Neural progenitor cell (in vitro differentiated cells): ENCODE results near the gene KCNK10. TPM values are rescaled to one million over a fixed set of nuclear protein-coding genes. Genes with fewer than 3 reads are reported as not detected.

Source experiments
- DNase-seq: peaks from one replicate; pipeline ENCODE4 v3.0.0-alpha.2; 2016; ENCODE audit warnings: low spot score
- H2AFZ ChIP-seq: fragments of 200-600 bp; sonication (generic); replicated peaks from 2 replicates; pipeline ENCODE4 v1.6.1; 2016; ENCODE audit warnings: antibody characterized with exemption
- H3F3A ChIP-seq: fragments of 200-600 bp; sonication (generic); 2 replicates; pipeline ENCODE4 v1.6.1; 2016; ENCODE audit warnings: antibody characterized with exemption, low read depth
- H3K27ac ChIP-seq: fragments of 200-600 bp; sonication (generic); 2 replicates; pipeline ENCODE4 v1.5.1; 2016; ENCODE audit warnings: mild to moderate bottlenecking
- H3K27me3 ChIP-seq: fragments of 200-600 bp; sonication (generic); 2 replicates; pipeline ENCODE4 v1.6.1; 2016; ENCODE audit warnings: mild to moderate bottlenecking, moderate library complexity
- H3K36me3 ChIP-seq: fragments of 200-600 bp; sonication (generic); 2 replicates; pipeline ENCODE4 v1.5.1; 2016
- H3K4me1 ChIP-seq: fragments of 200-600 bp; sonication (generic); 2 replicates; pipeline ENCODE4 v1.6.1; 2016; ENCODE audit warnings: mixed run types
- H3K4me2 ChIP-seq: fragments of 200-600 bp; sonication (generic); 2 replicates; pipeline ENCODE4 v1.6.1; 2016
- H3K4me3 ChIP-seq: fragments of 200-600 bp; sonication (generic); 2 replicates; pipeline ENCODE4 v1.5.1; 2016
- H3K79me2 ChIP-seq: fragments of 200-600 bp; sonication (generic); 2 replicates; pipeline ENCODE4 v1.6.1; 2016; ENCODE audit warnings: low read depth
- H3K9ac ChIP-seq: fragments of 200-600 bp; sonication (generic); 2 replicates; pipeline ENCODE4 v1.6.1; 2016
- H3K9me3 ChIP-seq: fragments of 200-600 bp; sonication (generic); 2 replicates; pipeline ENCODE4 v1.5.1; 2016; ENCODE audit warnings: low read depth
- H4K20me1 ChIP-seq: fragments of 200-600 bp; sonication (generic); 2 replicates; pipeline ENCODE4 v1.6.1; 2016; ENCODE audit warnings: low read depth
- H3K27ac Mint-ChIP-seq: 3 replicates; pipeline ENCODE4 v1.8.0; 2021; ENCODE audit warnings: mixed read lengths
- H3K27me3 Mint-ChIP-seq: 2 replicates; pipeline ENCODE4 v1.8.0; 2022; ENCODE audit warnings: low read depth, mild to moderate bottlenecking, inconsistent platforms, moderate library complexity, mixed read lengths; ENCODE audit not compliant: insufficient read depth
- H3K36me3 Mint-ChIP-seq: 3 replicates; pipeline ENCODE4 v1.8.0; 2021; ENCODE audit warnings: mixed read lengths
- H3K4me1 Mint-ChIP-seq: 3 replicates; pipeline ENCODE4 v1.8.0; 2021; ENCODE audit warnings: mixed read lengths
- H3K4me3 Mint-ChIP-seq: 3 replicates; pipeline ENCODE4 v1.8.0; 2021; ENCODE audit warnings: mild to moderate bottlenecking, moderate library complexity, mixed read lengths
- H3K9me3 Mint-ChIP-seq: 3 replicates; pipeline ENCODE4 v1.8.0; 2020; ENCODE audit warnings: mixed read lengths
- EZH2 ChIP-seq: fragments of 200-600 bp; sonication (generic); IDR thresholded peaks from 2 replicates; pipeline ENCODE4 v1.6.1; 2017; ENCODE audit warnings: antibody characterized with exemption, mild to moderate bottlenecking, moderate library complexity
- EZH2phosphoT487 ChIP-seq: fragments of 200-600 bp; sonication (generic); IDR thresholded peaks from 2 replicates; pipeline ENCODE4 v1.6.1; 2017; ENCODE audit warnings: antibody characterized with exemption
- total RNA-seq: library from RNA; depleted of rRNA; stranded (reverse); fragments of >200 nt; gene quantifications from 2 replicates; pipeline ENCODE4 v1.2.3, GENCODE V29; 2015; ENCODE audit warnings: low replicate concordance
- TF ChIP-seq, protein P1 (sequence below): fragments of 200-600 bp; sonication (generic); IDR thresholded peaks from 2 replicates; pipeline ENCODE4 v1.5.1; 2017; ENCODE audit warnings: antibody characterized with exemption, mild to moderate bottlenecking

The KCNK10 gene
- total RNA-seq, 1 donor from 2014 or later: 6.9 TPM

DNA sequence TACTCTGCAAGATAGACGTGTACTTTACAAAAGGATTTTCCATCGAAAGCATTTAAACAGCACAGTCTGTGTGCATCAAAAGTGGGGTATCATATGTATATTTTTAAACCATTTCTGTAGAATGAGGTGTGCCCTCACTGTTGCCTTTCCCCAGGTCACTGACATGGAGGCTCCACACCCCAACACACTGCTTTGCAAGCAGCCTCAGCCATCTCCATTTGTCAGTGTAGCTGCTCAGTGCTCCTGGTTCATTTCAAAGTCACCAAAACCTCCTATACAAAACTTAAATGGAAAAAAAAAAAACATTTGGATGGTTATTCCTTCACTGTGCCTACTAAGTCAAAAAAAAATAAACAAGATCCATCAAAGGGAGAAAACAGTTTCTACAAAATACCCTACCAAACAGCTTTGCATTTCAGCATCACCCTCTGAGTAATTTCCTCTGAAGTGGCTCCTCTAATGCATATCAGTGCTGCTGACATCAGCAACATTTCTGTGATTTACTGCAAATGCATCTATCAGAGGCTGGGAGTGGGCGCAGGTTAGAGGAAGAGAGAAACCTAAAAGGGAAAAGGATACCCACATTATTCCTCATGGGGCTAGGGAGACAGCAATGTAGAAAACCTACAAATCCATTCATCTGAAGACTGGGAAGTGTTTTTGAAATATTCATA lies 46.0 kb downstream of the KCNK10 start:
- H3K4me2 ChIP-seq: no peak overlapping the region
- peaks cover 16% of the 10 kb centered on the region for H3K4me1 Mint-ChIP-seq

DNA sequence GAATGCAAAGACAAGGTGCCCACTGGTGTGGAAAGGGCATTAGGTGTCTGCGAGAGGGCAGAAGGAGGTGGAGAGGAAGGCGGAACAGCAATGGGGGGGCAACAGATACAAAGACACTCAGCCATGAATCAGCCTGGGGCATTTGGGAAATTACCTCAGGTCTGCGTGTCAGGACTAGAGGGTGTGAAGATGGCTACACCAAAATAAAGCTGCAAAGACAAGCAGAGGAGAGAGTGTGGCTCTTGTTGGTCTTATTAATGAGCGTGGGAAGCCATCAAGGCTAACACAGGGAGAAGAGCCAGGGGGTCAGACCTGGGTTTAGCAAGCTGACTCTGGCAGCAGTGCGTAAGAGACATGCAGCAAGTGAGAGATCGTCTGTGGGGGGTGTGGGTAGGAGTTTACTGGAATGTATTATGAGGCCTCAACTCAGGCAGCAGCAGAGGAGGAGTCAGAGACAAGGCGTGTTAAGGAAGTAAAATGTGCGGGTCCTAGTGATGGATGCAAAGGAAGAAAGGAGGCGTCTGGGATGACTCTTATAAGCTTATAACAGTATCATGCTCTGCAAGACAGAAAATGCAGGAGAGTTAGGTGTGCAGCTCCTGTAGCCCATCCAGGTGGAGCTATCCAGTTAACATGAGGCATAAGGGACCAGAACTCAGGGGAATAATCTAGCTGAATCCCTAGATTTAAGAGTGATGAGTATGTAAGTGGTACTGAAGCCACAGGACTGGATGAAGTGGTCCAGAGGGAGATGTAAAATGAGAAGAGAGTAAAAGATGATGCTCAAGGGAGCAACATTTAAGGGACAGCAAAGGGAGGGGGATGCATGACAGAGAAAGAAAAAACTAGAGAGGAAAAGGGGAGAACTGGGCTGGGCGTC lies 50.4 kb downstream of the KCNK10 start:
- H3K4me1 Mint-ChIP-seq: peaks cover 38% of the 10 kb centered on the region
- peaks cover 13% of the 10 kb centered on the region for H3K36me3 Mint-ChIP-seq
- H3K9me3 ChIP-seq: no peaks in the 10 kb centered on the region
- H3K4me3 Mint-ChIP-seq: no peak overlapping the region
- H2AFZ ChIP-seq: no peak overlapping the region
- peak overlapping the region; percentile 12 for H3K27ac Mint-ChIP-seq
- no peaks in the 10 kb centered on the region for H3K9me3 Mint-ChIP-seq
- peaks cover 6% of the 10 kb centered on the region for H3K27me3 Mint-ChIP-seq
- H3K27me3 ChIP-seq: no peaks in the 10 kb centered on the region
- H3K79me2 ChIP-seq: no peaks in the 10 kb centered on the region
- H3K9ac ChIP-seq: no peak overlapping the region
- no peak for DNase-seq
- no peak overlapping the region for H3K27ac ChIP-seq
- no peaks in the 10 kb centered on the region for H3K36me3 ChIP-seq
- H3F3A ChIP-seq: no peaks in the 10 kb centered on the region
- H3K4me2 ChIP-seq: no peak overlapping the region
- H3K4me3 ChIP-seq: no peak overlapping the region
- peaks cover 15% of the 10 kb centered on the region for H3K4me1 ChIP-seq
- H4K20me1 ChIP-seq: no peaks in the 10 kb centered on the region
- TF ChIP-seq EZH2 (no peak), EZH2phosphoT487 (no peak)
- TF ChIP-seq, protein P1, sequence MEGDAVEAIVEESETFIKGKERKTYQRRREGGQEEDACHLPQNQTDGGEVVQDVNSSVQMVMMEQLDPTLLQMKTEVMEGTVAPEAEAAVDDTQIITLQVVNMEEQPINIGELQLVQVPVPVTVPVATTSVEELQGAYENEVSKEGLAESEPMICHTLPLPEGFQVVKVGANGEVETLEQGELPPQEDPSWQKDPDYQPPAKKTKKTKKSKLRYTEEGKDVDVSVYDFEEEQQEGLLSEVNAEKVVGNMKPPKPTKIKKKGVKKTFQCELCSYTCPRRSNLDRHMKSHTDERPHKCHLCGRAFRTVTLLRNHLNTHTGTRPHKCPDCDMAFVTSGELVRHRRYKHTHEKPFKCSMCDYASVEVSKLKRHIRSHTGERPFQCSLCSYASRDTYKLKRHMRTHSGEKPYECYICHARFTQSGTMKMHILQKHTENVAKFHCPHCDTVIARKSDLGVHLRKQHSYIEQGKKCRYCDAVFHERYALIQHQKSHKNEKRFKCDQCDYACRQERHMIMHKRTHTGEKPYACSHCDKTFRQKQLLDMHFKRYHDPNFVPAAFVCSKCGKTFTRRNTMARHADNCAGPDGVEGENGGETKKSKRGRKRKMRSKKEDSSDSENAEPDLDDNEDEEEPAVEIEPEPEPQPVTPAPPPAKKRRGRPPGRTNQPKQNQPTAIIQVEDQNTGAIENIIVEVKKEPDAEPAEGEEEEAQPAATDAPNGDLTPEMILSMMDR: no peak

More for the DNA sequence above, 46.0 kb downstream of the KCNK10 start:
- H3K27me3 ChIP-seq: no peaks in the 10 kb centered on the region
- H4K20me1 ChIP-seq: no peaks in the 10 kb centered on the region
- no peaks in the 10 kb centered on the region for H3K79me2 ChIP-seq
- no peaks in the 10 kb centered on the region for H3K36me3 ChIP-seq
- TF ChIP-seq EZH2 (no peak), EZH2phosphoT487 (no peak)
- TF ChIP-seq, protein P1: no peak
- no peak overlapping the region for H3K27ac ChIP-seq
- H3K9ac ChIP-seq: no peak overlapping the region
- peaks cover 9% of the 10 kb centered on the region for H3K4me1 ChIP-seq
- H3K9me3 ChIP-seq: no peaks in the 10 kb centered on the region
- H2AFZ ChIP-seq: no peak overlapping the region
- peaks cover 5% of the 10 kb centered on the region for H3K27me3 Mint-ChIP-seq
- DNase-seq: no peak
- peaks cover 4% of the 10 kb centered on the region for H3K9me3 Mint-ChIP-seq
- H3F3A ChIP-seq: no peaks in the 10 kb centered on the region
- H3K4me3 ChIP-seq: no peak overlapping the region
- H3K4me3 Mint-ChIP-seq: no peak overlapping the region
- no peak overlapping the region for H3K27ac Mint-ChIP-seq
- H3K36me3 Mint-ChIP-seq: peaks cover 20% of the 10 kb centered on the region

DNA sequence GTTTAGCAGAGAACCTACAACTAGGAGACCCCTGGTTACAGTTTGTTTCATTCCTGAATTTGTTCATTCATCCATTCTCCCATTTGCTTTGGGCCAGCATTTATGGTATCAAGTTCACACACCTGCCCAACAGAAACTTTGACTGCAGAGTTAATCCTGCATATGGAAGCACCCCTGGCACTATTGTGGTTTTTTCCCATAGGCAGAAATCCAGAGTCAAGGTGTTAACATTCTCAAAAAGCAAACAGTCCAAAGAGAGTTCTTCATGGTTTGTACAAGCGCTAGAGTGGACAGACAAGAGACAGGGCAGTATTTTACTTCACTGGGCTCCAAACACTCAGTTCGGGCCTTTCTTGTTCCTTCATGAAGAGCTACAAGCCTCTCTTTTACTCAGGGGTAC lies 51.9 kb downstream of the KCNK10 start:
- Histone ChIP-seq H3K27ac (no peak overlapping the region), H2AFZ (no peak overlapping the region), H3K4me2 (no peak overlapping the region), H3K9me3 (no peaks in the 10 kb centered on the region), H3F3A (no peaks in the 10 kb centered on the region), H3K27me3 (no peaks in the 10 kb centered on the region), H4K20me1 (no peaks in the 10 kb centered on the region), H3K4me1 (peaks cover 15% of the 10 kb centered on the region), H3K9ac (no peak overlapping the region), H3K79me2 (no peaks in the 10 kb centered on the region), H3K36me3 (no peaks in the 10 kb centered on the region), H3K4me3 (no peak overlapping the region)
- Mint-ChIP-seq H3K36me3 (peaks cover 14% of the 10 kb centered on the region), H3K27ac (peak overlapping the region; percentile 61), H3K9me3 (peaks cover 5% of the 10 kb centered on the region), H3K27me3 (peaks cover 6% of the 10 kb centered on the region), H3K4me3 (no peak overlapping the region), H3K4me1 (peaks cover 39% of the 10 kb centered on the region)
- DNase-seq: no peak
- TF ChIP-seq, protein P1: no peak
- TF ChIP-seq EZH2phosphoT487: no peak
- TF ChIP-seq EZH2: no peak
